Measurements from ENCODE around the gene IGFBPL1. TPM values are rescaled to one million over a fixed set of nuclear protein-coding genes. Genes with fewer than 3 reads are reported as not detected.

IGFBPL1 gene
- total and polyA plus RNA-seq, 2 of the 8 experiments (the other 6 are each of a cell fraction or from before 2014, with no cell fraction given): 31.3 to 33.8 TPM

DNA sequence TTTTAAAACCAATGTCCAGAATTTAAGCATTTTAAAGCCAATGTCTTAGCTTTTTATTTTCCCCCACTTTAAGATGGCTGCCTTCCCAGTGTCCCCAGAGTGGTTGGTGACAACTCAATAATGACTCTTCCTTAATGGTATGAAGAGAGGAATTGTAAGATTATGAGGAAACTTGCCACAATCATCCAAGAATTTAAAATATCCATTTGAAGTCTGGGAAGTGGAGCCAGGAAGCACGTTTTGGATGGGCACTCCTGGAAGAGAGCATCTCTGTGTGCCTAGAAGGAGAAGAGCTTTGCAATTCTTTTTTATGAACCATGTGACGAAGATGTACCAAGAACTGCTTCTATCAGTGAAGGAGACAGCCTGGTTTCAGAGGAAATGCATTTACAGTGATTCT is 11.3 kb upstream of the IGFBPL1 start:
- FAIRE-seq: no peak
- H3K27ac ChIP-seq (ENCODE audit: low read depth, low read length): no peak overlapping the region
- no peak overlapping the region for H2BK12ac ChIP-seq (ENCODE audit: low read depth, low read length)
- H3K18ac ChIP-seq (ENCODE audit: extremely low read depth, low read length): no peak overlapping the region
- H3K4ac ChIP-seq (replicated peaks; ENCODE audit: insufficient read length, low read depth, low read length): no peak overlapping the region
- H3K9me3 ChIP-seq (ENCODE audit: insufficient read depth in 2 of 2, low read depth in 1 of 2, low read length in 1 of 2): 0 out of 4 replicates have a peak, but pooled peaks cover 0 to 5% of the 10 kb centered on the region in 2 experiments
- H4K5ac ChIP-seq (ENCODE audit: insufficient read length, low read depth, low read length): no peak overlapping the region
- H3K36me3 ChIP-seq (ENCODE audit: control insufficient read depth in 2 of 4, insufficient read depth in 4 of 4, low read length in 3 of 4): no peaks in the 10 kb centered on the region
- no peak overlapping the region for H2AFZ ChIP-seq (ENCODE audit: low read length)
- H4K8ac ChIP-seq (ENCODE audit: extremely low read depth, insufficient read depth, low read length): no peak overlapping the region
- no peak overlapping the region for H3K56ac ChIP-seq (replicated peaks; ENCODE audit: insufficient read length, low read depth, low read length)
- no peak overlapping the region for H2BK15ac ChIP-seq (ENCODE audit: low read length)
- H4K91ac ChIP-seq (replicated peaks; ENCODE audit: insufficient read length, low read length): no peak overlapping the region
- H3K79me2 ChIP-seq (ENCODE audit: control insufficient read depth in 1 of 2, insufficient read depth in 2 of 2, low read length in 2 of 2): no peaks in the 10 kb centered on the region
- no peak overlapping the region for H3K4me2 ChIP-seq (ENCODE audit: insufficient read depth in 1 of 2, low read depth in 2 of 2, low read length in 2 of 2)
- H3K9ac ChIP-seq (replicated peaks in 1 of 4; ENCODE audit: extremely low read depth in 1 of 4, low read depth in 3 of 4, low read length in 3 of 4): no peak overlapping the region
- no peak overlapping the region for H2BK20ac ChIP-seq (ENCODE audit: low read length)
- 88% methylated on average over 2 of the region's 2 CpGs; no CpG with 5 or more reads in 1 of the 2 experiments for WGBS, 2 experiments (ENCODE audit: extremely low coverage in 1 of 2, insufficient coverage in 1 of 2, insufficient read length in 1 of 2, insufficient replicate concordance in 2 of 2, low coverage in 1 of 2, low lambda C conversion rate in 2 of 2, missing lambda C conversion rate in 1 of 2)
- H3K27me3 ChIP-seq (replicated peaks in 1 of 4; ENCODE audit: control insufficient read depth in 3 of 4, extremely low read depth in 1 of 4, insufficient read depth in 3 of 4, low read length in 3 of 4): peaks cover 0 to 4% (median under 1%) of the 10 kb centered on the region in 4 experiments; a peak in 3 of 7 replicates
- H3K4me1 ChIP-seq (replicated peaks in 1 of 4; ENCODE audit: control insufficient read depth in 3 of 4, insufficient read depth in 4 of 4, low read length in 3 of 4): no peaks in the 10 kb centered on the region
- no peak overlapping the region for H3K14ac ChIP-seq (ENCODE audit: insufficient read length)
- CTCF ChIA-PET (ENCODE audit: partially characterized antibody): interaction anchor here (1.2 to 5.5 kb wide), 2 partner anchors 18 to 34 kb away, joined by 3 to 47 read pairs; no protein-coding TSS in a partner anchor
- no peak overlapping the region for H3K4me3 ChIP-seq (ENCODE audit: extremely low read depth in 1 of 4, insufficient read depth in 2 of 4, low read depth in 3 of 4, low read length in 4 of 4)
- no peak overlapping the region for H2AK5ac ChIP-seq (ENCODE audit: low read depth, low read length)
- TF ChIP-seq GTF2F1 (IDR thresholded peaks at IDR 0.05; ENCODE audit: borderline replicate concordance, low read depth, low read length): no peak
- TF ChIP-seq GABPA (IDR thresholded peaks at IDR 0.05; ENCODE audit: borderline replicate concordance, insufficient read depth, low read length): no peak
- TF ChIP-seq TBP (IDR thresholded peaks at IDR 0.05; ENCODE audit: low read depth, low read length): no peak
- no peak for TF ChIP-seq NRF1 (IDR thresholded peaks at IDR 0.05; ENCODE audit: low read depth, low read length)
- TF ChIP-seq BRCA1 (IDR thresholded peaks at IDR 0.05; ENCODE audit: low read depth, low read length): no peak
- no peak for TF ChIP-seq HDAC6 (IDR thresholded peaks at IDR 0.05; ENCODE audit: low read depth, low read length)
- TF ChIP-seq NANOG (IDR thresholded peaks at IDR 0.05; ENCODE audit: insufficient read depth, low read depth, low read length, poor library complexity, severe bottlenecking): no peak
- no peak for TF ChIP-seq SRF (IDR thresholded peaks at IDR 0.05; ENCODE audit: low read depth, low read length)
- H3K23me2 ChIP-seq (ENCODE audit: low read depth, low read length): no peaks in the 10 kb centered on the region
- no peaks in the 10 kb centered on the region for H3K79me1 ChIP-seq (ENCODE audit: low read depth, low read length)
- H4K20me1 ChIP-seq (replicated peaks in 1 of 2; ENCODE audit: control insufficient read depth in 1 of 2, insufficient read depth in 2 of 2, low read length in 2 of 2): no peaks in the 10 kb centered on the region
- DNase-seq (ENCODE audit: low read depth in 1 of 2, low spot score in 2 of 2): no peak
- no peak overlapping the region for H3K23ac ChIP-seq (ENCODE audit: insufficient read length)
- POLR2A ChIA-PET (ENCODE audit: partially characterized antibody): interaction anchor here (0.6 kb wide), 1 partner anchor 870 kb away, joined by 3 read pairs; no protein-coding TSS in a partner anchor
- no peak overlapping the region for H2BK120ac ChIP-seq (replicated peaks; ENCODE audit: low read depth, low read length)
- H2BK5ac ChIP-seq (ENCODE audit: low read depth, low read length): no peak overlapping the region

Data from H1 (cell line).